Astrocyte (in vitro differentiated cells and primary cell): ENCODE data around the gene SLC25A17. TPM values are rescaled to one million over a fixed set of nuclear protein-coding genes. Genes with fewer than 3 reads are reported as not detected.

Experiments
- DNase-seq: peaks from one replicate; pipeline ENCODE4 v3.0.0-alpha.2; 2010; ENCODE audit warnings: low read depth
- FAIRE-seq: peaks from 2 replicates; lab custom pipeline; 2011; peaks lifted over from hg19 to GRCh38; lab: Jason Lieb, UNC
- H2AFZ ChIP-seq: 2 replicates; pipeline ENCODE4 v1.6.0; 2012; ENCODE audit warnings: low read depth, low read length, inconsistent platforms
- H3K27ac ChIP-seq: 2 replicates; pipeline ENCODE4 v1.5.1; 2011; ENCODE audit warnings: low read depth, low read length, inconsistent platforms
- H3K27me3 ChIP-seq: 2 replicates; pipeline ENCODE4 v1.6.0; 2011; ENCODE audit warnings: low read length, inconsistent platforms; ENCODE audit not compliant: insufficient read depth
- H3K36me3 ChIP-seq: 2 replicates; pipeline ENCODE4 v1.5.1; 2011; ENCODE audit warnings: low read length, inconsistent platforms; ENCODE audit not compliant: insufficient read depth
- H3K4me1 ChIP-seq: 2 replicates; pipeline ENCODE4 v1.5.1; 2011; ENCODE audit warnings: low read length, inconsistent platforms; ENCODE audit not compliant: insufficient read depth
- H3K4me2 ChIP-seq: 2 replicates; pipeline ENCODE4 v1.6.0; 2012; ENCODE audit warnings: low read length, inconsistent platforms
- H3K4me3 ChIP-seq: 2 replicates; pipeline ENCODE4 v1.5.1; 2011; ENCODE audit warnings: low read depth, mild to moderate bottlenecking, low read length, inconsistent platforms; ENCODE audit not compliant: insufficient read depth
- H3K79me2 ChIP-seq: 2 replicates; pipeline ENCODE4 v1.6.0; 2012; ENCODE audit warnings: mild to moderate bottlenecking, low read length, inconsistent platforms; ENCODE audit not compliant: insufficient read depth
- H3K9ac ChIP-seq: 2 replicates; pipeline ENCODE4 v1.6.0; 2012; ENCODE audit warnings: mild to moderate bottlenecking, low read length, inconsistent platforms
- H3K9me3 ChIP-seq: 2 replicates; pipeline ENCODE4 v1.5.1; 2012; ENCODE audit warnings: low read depth, mild to moderate bottlenecking, low read length, inconsistent platforms; ENCODE audit not compliant: insufficient read depth
- H4K20me1 ChIP-seq: 2 replicates; pipeline ENCODE4 v1.6.0; 2012; ENCODE audit warnings: low read length, inconsistent platforms; ENCODE audit not compliant: insufficient read depth
- H3K27ac Mint-ChIP-seq: one replicate; pipeline ENCODE4 v1.8.0; 2021; ENCODE audit warnings: mild to moderate bottlenecking, mixed read lengths; ENCODE audit not compliant: unreplicated experiment
- H3K27me3 Mint-ChIP-seq: one replicate; pipeline ENCODE4 v1.8.0; 2021; ENCODE audit warnings: low read depth, mixed read lengths; ENCODE audit not compliant: unreplicated experiment
- H3K36me3 Mint-ChIP-seq: one replicate; pipeline ENCODE4 v1.8.0; 2021; ENCODE audit warnings: low read depth, mixed read lengths; ENCODE audit not compliant: unreplicated experiment
- H3K4me1 Mint-ChIP-seq: one replicate; pipeline ENCODE4 v1.8.0; 2021; ENCODE audit warnings: low read depth, mixed read lengths; ENCODE audit not compliant: unreplicated experiment
- H3K4me3 Mint-ChIP-seq: one replicate; pipeline ENCODE4 v1.8.0; 2021; ENCODE audit warnings: mild to moderate bottlenecking, moderate library complexity, mixed read lengths; ENCODE audit not compliant: unreplicated experiment
- H3K9me3 Mint-ChIP-seq: one replicate; pipeline ENCODE4 v1.8.0; 2021; ENCODE audit warnings: mild to moderate bottlenecking, mixed read lengths; ENCODE audit not compliant: unreplicated experiment
- EZH2 ChIP-seq: IDR thresholded peaks from 2 replicates; pipeline ENCODE4 v1.6.1; 2012; ENCODE audit warnings: mild to moderate bottlenecking, low read length, inconsistent platforms; ENCODE audit not compliant: insufficient read depth
- total RNA-seq: library from RNA; stranded (reverse); gene quantifications from 2 replicates; pipeline ENCODE4 v1.2.1, GENCODE V29; 2021
- TF ChIP-seq, protein P1 (sequence below): IDR thresholded peaks from 2 replicates; pipeline ENCODE4 v1.5.1; 2011; ENCODE audit warnings: low read depth, mild to moderate bottlenecking, inconsistent platforms, low read length, moderate library complexity; ENCODE audit not compliant: insufficient read depth

SLC25A17 gene
- total RNA-seq, 1 donor from 2014 or later: 24.8 TPM

- Histone ChIP-seq H2AFZ (no peak overlapping the region), H3K27ac (no peak overlapping the region), H3K4me1 (no peaks in the 10 kb centered on the region), H3K27me3 (no peaks in the 10 kb centered on the region), H3K9ac (no peak overlapping the region), H3K9me3 (no peaks in the 10 kb centered on the region), H3K79me2 (no peaks in the 10 kb centered on the region), H3K4me3 (no peak overlapping the region), H3K36me3 (no peaks in the 10 kb centered on the region), H4K20me1 (no peaks in the 10 kb centered on the region), H3K4me2 (no peak overlapping the region)
- Mint-ChIP-seq H3K9me3 (no peaks in the 10 kb centered on the region), H3K27ac (peak overlapping the region; percentile 94), H3K27me3 (no peaks in the 10 kb centered on the region), H3K4me3 (no peak overlapping the region), H3K4me1 (peaks cover 26% of the 10 kb centered on the region), H3K36me3 (no peaks in the 10 kb centered on the region)
- DNase-seq (no peak), FAIRE-seq (no peak)
- TF ChIP-seq, protein P1, sequence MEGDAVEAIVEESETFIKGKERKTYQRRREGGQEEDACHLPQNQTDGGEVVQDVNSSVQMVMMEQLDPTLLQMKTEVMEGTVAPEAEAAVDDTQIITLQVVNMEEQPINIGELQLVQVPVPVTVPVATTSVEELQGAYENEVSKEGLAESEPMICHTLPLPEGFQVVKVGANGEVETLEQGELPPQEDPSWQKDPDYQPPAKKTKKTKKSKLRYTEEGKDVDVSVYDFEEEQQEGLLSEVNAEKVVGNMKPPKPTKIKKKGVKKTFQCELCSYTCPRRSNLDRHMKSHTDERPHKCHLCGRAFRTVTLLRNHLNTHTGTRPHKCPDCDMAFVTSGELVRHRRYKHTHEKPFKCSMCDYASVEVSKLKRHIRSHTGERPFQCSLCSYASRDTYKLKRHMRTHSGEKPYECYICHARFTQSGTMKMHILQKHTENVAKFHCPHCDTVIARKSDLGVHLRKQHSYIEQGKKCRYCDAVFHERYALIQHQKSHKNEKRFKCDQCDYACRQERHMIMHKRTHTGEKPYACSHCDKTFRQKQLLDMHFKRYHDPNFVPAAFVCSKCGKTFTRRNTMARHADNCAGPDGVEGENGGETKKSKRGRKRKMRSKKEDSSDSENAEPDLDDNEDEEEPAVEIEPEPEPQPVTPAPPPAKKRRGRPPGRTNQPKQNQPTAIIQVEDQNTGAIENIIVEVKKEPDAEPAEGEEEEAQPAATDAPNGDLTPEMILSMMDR: no peak
- TF ChIP-seq EZH2: no peak
Measured at GRCh38 chr22:40727964-40728615, 91.1 kb downstream of the SLC25A17 start.

- H3K9me3 ChIP-seq: no peaks in the 10 kb centered on the region
- H4K20me1 ChIP-seq: no peaks in the 10 kb centered on the region
- TF ChIP-seq, protein P1: no peak
- TF ChIP-seq EZH2: no peak
- no peaks in the 10 kb centered on the region for H3K36me3 ChIP-seq
- no peak for FAIRE-seq
- Mint-ChIP-seq H3K4me3 (no peak overlapping the region), H3K36me3 (no peaks in the 10 kb centered on the region), H3K27ac (no peak overlapping the region), H3K4me1 (peaks cover 20% of the 10 kb centered on the region), H3K9me3 (no peaks in the 10 kb centered on the region), H3K27me3 (no peaks in the 10 kb centered on the region)
- no peak for DNase-seq
- H3K4me3 ChIP-seq: no peak overlapping the region
- no peaks in the 10 kb centered on the region for H3K27me3 ChIP-seq
- no peaks in the 10 kb centered on the region for H3K4me1 ChIP-seq
- no peak overlapping the region for H3K9ac ChIP-seq
- H2AFZ ChIP-seq: no peak overlapping the region
- H3K4me2 ChIP-seq: no peak overlapping the region
- H3K79me2 ChIP-seq: no peaks in the 10 kb centered on the region
- H3K27ac ChIP-seq: no peak overlapping the region
Measured at GRCh38 chr22:40727070-40727963, 91.8 kb downstream of the SLC25A17 start.
